Mucosa of gallbladder (tissue), 1 donor: Measurements from ENCODE around the gene IDUA. TPM values are rescaled to one million over a fixed set of nuclear protein-coding genes. Genes with fewer than 3 reads are reported as not detected.

ENCODE experiments used
- DNase-seq: peaks from one replicate; pipeline ENCODE4 v3.0.0-alpha.2; 2020; ENCODE audit warnings: low spot score
- total RNA-seq: library from RNA; stranded (reverse); gene quantifications from one replicate; pipeline ENCODE4 v1.2.1, GENCODE V29; 2021
- donor health status: DM: no; HTN: no; CAD: no.

IDUA gene
- total RNA-seq, 1 donor from 2014 or later: 93.0 TPM

DNA sequence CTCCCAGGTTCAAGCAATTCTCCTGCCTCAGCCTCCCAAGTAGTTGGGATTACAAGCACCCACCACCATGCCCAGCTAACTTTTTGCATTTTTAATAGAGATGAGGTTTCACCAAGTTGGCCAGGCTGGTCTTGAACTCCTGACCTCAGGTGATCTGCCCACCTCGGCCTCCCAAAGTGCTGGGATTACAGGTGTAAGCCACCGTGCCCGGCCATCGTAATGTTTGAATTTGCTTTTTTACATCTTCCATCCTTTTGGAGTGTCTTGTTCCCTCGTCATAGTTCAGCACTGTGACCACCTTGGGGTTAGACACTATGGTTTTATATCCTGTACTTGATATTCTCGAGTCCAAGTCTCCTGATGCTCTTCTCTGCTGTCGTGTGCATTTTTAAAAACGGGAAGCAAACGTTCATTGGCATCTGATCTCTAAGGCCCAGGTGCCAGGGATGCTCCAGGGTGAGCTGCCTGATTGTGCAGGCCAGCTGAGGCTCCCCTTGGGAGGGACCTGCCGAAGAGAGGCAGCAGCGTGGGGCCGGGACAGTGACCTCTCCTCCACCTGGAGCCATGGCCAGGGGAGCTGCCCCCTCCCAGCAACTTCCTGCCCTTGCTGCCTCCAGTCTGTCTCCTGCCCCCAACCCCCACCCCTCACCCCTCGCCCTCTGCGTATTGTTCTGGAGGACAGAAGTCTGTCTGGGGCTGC lies 30.2 kb upstream of the IDUA start:
- DNase-seq: no peak

DNA sequence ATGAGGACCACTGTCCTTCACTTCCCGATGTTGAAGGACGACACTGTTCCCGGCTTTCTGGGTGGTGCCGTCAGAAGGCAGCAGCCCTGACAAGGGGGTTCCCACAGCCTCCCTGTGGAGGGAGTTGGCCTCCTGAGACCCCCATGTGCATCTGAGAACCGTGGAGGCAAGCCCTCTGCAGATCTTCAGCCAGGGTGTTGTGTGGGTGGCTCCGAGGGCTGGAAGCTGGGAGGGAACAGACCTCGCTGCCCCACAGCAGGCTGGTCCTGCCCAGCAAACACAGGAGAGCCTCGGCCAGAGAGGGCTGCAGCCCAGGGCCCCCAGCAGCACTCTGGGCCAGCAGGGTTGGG lies 29.6 kb upstream of the IDUA start:
- DNase-seq: no peak

DNA sequence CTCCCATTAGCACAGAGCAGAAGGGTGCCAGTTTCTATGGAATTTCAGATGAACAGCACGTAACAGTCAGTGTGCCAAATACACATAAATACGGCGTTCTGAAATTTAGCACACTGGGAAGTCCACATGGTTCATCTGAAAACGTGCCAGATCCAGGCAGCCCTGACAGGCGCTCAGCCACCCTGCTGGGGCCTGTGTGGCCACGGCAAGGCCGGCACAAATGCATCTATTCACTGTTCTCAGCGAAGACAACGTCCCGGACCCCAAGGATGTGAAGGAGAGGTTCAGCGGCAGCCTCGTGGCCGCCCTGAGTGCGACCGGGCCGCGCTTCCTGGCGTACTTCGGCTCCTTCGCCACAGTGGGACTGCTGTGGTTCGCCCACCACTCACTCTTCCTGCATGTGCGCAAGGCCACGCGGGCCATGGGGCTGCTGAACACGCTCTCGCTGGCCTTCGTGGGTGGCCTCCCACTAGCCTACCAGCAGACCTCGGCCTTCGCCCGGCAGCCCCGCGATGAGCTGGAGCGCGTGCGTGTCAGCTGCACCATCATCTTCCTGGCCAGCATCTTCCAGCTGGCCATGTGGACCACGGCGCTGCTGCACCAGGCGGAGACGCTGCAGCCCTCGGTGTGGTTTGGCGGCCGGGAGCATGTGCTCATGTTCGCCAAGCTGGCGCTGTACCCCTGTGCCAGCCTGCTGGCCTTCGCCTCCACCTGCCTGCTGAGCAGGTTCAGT lies 29.1 kb upstream of the IDUA start:
- no peak for DNase-seq

DNA sequence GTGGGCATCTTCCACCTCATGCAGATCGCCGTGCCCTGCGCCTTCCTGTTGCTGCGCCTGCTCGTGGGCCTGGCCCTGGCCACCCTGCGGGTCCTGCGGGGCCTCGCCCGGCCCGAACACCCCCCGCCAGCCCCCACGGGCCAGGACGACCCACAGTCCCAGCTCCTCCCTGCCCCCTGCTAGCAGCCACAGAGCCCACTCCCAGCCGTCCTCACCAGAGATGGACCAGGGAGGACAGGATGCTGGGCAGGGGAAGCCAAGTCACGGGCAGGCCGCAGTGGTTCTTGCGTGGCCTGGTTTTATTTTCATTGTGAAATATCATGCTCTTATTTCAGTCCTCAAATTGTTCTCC lies 28.6 kb upstream of the IDUA start:
- DNase-seq: no peak

DNA sequence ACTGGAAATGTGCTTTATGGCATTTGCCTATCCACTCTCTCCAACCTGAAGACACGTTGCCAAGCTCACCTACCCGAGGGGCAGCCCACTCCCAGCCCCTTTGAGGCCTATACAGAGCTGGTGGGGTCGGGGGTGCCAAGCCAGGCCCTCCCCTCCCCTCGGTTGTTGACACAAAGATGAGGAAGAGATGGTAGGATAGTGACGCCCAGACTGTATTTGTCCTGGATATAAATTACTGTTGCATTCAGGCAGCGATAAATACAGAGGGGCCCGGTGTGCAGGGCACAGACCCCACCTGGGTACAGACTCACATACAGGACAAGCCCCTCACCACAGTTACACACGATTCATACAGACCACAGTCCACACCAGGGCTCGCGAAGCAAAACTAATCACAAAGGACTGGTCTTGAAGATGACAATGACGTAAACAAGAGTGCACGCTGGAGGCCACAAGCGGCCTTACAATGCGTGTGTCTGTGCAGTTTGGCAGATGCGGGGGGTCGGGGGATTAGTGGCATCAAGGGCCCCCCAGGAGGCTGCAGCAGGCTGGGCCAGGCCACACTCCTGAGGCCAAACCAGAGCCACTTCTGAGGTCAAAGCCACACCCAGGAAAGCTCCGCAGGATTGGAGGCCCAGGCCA lies 28.0 kb upstream of the IDUA start:
- no peak for DNase-seq

DNA sequence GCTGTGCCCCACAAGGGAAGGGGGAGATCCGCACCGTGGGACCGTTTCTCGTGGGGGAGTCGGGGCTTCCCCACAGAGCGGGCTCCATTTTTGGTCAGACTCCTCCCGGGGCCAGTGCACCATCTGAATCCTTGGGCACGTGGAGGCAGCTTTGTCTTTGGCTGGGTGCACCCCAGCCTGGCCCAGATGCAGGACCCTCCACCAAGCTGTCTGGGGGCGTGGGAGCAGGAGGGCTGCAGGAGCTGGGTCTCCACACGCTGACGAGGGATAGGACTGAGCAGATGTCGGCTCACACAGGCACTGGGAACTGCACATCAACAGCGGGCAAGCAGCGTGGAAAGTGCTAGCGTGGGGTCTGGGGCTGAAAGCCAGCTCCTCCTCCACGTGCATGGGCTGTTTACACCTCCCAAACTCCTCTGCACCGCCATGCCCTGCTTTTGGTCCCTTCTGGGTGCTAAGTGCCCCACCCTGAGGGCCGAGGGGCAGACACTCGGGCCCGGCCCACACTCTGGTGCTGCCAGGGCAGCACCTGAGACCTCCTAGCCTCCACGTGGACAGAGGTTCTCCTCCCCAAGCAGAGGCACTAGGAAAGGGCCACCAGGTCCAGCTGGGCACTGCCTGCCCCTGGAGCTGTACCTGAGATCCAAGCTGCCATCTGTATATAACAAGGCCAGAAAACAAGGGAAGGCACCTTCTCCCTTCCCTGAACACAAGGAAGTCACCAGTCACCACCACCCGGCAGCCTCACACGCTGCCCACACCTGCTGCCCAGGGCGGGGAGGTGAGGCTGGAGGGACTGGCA lies 27.3 kb upstream of the IDUA start:
- no peak for DNase-seq

DNA sequence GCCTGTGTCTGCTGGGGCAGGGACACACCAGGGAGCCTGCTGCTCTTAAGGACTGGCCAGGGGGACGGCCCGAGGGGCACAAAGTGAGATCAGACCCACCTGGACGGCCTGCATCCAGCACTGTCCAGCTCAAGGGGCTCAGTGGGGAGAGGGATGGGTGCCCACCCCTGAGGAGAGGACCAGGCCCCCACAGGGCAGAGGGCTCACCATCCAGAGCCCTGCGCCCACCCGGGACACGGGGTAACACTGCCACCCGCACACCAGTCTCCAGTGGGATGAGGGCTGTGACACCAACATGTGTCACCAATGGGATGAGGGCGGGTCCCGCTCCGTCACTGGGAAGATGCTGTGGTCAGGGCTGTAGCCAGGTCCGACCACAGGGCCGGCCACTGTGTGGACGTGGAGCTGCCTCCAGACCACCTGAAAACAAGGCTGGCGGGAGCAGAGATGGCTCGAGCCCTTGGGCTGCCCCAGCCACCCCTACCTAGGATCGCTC lies 26.7 kb upstream of the IDUA start:
- no peak for DNase-seq

DNA sequence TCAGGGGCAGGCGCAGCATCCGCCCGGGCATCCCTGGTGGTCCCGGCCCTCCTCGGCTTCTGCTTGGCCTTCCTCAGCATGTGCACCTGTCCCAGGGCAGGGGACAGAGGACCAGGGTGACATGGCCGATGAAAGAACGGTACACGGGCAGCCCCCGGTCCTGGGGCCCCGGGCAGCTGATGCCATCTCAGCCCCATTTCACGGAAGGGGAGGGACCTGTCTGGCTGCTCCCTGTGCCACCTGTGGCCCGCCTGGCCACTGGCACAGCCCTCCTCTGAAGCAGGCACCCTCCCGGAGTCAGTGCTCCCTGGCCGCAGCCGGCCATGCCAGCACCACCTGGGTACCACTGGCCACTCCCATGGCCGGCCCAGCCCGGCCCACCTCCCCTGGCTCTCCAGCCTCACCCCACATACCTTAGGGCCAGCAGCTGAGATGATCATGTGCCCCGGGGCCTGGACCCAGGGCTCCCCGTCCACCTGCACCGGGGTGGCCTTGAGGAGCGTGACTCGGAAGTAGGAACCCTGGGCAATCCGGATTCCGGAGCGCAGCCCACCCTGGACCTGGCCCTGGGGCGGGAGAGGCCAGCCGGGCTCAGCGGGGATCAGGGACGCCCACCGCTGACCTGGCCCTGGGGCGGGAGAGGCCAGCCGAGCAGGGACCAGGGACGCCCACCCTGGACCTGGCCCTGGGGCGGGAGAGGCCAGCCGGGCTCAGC lies 26.1 kb upstream of the IDUA start:
- no peak for DNase-seq

DNA sequence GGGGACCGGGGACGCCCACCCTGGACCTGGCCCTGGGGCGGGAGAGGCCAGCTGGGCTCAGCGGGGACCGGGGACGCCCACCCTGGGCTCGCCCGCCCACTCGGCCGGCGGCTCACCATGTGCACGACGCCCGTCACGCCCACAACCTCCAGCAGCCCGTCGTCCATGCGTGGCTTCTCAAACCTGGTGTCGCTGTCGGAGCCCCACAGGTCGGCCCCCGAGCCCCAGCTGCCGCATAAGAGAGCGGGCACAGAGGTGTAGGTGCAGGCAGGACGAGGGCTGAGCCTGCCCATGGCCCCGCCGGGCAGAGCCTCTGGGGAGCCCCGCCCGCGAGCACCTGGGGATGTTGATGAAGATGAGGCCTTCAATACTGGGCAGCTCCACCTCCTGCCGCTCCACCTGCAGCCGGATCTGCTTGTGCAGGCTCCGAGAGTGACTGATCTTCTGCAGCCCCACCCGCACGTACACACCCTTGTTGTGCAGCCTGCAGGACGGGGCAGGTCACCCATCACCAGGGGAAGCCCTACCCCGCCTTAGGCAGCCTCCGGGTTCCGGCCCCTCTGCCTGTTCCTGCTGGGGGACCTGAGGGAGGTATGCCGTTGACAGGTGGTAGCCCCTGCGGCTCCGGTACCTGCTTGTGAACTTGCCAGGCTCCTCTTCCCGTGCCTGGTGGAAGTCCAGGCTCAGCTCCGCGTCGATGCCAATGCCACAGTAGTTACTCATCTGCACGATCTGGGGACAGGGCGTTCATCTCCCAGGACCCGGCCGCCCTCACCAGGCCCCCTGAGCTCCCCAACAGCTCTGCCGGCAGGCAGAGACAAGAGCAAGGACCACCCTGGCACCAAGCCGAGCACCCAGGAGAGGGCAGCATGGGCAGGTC lies 25.3 kb upstream of the IDUA start:
- DNase-seq: no peak

DNA sequence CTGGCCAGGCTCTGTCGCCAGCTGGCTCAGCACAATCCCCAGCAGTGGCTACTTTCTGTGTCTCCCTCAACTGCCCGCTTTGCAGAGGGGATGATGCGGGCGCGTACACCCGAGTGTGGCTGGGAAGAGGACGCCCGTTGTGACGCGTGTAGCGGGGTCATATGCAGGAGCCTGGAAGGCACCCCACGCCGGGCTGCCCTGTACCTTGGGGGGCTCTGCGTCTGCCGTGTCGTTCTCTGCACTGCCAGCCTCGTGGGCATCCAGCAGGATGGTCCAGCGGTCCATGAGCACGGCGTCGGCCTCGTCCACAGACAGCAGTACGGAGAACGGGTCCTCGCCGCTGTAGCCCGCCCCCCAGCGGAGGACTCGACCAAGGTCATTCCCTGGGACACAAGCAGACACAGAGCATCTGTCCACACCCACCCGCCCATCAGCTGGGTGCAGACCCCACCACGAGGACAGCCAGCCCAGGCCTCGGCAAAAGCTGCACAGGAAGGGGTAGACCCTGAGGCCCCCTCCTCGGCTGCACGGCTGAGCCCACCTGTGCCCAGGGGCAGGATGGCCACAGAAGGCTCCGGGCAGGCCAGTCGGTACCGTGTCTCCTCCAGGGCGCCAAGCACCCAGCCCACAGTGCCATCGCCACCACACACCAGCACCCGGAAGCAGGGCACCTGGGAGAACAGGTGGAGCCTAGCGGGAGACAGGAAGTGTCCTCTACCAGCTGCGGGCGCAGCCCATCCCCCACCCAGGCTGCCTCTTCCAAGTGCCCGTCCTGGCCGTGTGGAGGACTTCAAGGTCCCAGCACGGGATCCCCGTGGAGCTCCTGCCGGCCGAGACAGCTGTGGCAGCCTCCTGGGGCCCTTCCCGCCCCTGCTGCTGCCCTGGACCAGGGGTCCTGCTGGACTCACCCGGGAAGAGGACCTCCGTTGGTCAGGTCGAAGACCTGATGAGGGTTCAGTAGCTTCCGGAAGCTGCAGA lies 24.3 kb upstream of the IDUA start:
- DNase-seq: no peak

DNA sequence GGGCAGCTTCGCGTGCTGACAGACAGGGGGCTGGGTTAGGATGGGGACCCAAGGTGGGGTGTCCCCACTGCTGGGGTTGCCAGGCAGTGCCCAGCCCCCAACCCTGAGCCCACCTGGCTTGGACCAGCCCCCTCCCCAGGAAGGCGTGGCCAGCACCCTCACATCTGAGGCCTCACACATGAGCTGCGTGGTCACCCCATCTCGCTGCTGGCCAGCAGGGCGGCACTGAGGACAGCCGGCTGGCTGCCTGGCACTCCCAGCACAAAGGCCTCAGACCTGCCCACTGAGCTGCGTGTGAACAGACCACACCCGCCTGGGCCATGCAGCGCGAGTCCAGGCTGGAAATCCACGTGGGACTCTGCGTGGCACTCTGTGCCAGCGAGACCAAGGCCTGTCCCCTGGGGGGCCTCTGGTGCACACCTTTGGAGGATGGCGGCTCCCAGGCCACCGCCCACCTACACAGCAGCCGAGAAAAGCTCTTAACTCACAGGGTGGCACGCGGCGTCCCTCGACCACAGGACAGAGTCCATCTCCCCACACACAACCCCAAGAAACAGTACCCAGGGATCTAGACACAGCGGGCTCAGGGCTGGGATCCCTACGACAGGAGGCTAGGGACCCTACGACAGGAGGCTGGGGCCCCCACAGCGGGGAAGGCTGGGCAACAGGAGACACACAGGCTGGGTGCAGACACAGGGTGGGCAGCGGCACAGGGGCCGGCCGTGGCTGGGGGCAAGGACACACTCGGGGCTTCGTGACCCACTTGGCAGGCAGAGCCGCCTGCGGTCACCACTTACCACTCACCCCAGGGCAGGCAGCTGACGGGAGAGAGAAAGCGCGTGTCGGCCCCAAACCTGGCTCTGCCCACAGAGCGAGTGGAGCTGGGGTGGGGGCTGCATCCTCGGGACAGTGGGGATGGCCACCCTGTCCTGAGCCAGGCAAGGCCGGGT lies 23.3 kb upstream of the IDUA start:
- DNase-seq: no peak

DNA sequence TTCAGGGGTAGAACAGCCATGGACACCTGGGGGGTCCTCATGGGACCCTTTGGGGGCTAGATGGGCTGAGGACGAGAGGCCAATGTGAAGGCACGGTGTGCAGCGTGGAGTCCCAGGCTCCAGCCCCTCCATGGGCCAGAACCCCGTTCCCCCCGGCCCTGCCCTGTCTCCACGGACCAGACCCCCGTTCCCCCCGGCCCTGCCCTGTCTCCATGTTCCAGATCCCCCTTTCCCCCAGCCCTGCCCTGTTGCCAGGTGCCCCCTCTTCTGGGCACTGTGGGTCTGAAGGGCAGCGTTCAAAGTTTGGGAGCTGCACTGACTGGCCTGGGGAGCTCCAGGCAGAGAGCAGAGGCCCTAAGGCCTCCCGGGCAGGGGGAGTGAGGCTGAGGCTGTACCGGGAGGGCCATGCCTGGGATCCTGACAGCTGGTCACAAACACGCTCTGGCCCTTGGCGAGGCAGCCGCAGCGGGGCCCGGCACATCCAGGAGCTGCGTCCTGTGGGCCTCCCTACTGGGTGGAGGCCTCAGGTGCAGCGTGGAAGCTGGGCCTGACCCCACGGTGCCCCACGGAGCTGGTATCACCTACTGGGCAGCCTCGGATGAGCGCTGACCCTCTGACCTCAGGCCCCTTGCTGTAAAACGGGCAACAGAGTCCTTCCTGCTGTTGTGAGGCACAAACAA lies 22.4 kb upstream of the IDUA start:
- DNase-seq: no peak

DNA sequence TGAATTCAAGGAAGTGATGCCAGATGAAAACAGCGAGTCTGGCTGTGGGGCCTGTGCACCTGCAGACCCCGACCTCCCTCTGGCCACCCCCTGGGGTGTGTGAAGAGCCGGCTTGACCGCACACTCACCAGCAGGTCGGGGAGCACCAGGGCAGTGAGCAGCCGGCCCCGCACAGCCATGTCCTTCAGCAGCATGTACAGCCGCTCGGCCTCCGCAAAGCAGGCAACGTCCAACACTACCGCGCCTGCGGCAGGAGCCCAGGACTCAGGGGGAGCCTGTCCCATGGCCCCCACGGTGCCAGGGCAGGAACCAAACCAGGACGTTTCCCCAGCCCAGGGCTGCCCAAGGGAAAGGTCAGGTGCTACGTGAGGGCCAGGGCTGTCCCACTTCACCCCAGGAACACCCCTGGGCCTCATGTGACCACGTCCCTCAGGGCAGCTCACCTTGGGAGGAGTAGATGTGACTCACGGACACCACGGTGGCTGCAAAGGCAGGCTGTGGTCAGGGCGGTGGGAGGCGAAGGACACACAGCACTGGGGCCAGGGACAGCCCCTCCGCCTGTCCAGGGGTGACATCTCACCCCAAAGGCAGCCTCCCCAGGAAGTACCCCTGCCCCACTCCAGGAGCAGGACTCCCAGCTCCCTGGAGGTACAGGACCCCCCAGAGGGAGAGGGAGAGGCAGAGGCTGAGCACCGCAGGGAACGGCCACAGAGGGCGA lies 21.6 kb upstream of the IDUA start:
- DNase-seq: no peak

DNA sequence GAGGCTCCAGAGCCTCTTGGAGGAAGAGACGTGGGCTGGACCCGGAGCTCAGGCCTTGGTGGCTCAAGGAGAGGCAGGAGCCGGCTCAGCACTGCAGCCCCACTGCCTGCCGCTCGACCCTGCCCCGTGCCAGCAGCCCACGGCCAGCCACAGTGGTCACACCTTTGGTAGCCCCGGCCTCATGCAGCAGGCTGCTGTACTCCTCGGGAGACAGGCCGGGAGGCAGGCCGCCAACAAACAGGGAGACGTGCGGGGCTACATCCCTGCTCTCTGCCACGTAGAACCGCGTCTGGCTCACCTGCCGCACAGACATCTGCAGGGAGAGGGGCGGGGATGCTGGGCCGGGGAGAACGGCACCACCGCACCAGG lies 21.1 kb upstream of the IDUA start:
- no peak for DNase-seq

DNA sequence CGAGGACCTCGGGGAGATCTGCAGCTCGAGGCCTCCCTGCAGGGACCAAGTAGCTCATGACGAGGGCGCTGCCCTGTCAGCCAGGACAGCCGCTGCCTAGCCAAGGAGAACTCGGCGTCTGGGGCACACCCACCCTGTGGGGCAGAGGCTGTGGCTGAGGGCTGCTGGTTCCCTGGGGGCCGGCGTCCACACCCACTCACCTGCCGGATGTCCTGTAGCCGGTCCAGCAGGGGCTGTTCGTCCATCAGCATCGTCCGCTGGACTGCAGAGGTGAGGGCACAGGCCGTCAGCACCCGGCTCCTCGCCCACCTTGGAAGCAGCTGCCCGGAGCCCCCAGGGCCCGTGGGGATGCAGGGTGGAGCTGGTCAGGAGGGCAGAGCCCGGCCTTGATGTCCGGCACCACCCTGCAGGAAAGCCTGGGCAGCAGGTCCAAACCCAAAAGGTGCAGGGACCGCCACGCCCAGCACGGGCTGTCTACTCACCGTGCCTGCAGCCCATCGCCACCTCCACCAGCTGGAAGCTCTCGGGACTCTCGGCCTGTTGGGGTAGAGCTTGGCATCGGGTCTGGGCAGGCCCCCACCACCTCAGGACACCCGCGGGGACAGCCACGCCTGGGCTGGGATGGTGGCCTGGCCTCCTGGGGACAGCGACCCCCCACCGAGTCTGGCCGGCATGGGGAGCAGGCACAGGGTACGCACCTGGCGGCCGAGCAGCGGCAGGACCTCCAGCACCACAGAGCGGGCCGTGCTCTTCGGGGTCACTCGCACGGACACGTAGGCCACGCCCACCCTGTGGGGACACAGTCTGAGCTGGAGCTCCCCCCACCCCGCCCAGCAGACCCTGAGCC lies 20.4 kb upstream of the IDUA start:
- DNase-seq: no peak
